ENCODE results near the gene SPATA31E1. TPM values are rescaled to one million over a fixed set of nuclear protein-coding genes. Genes with fewer than 3 reads are reported as not detected.
"Not testable (repeated sequence)": the region's sequence is repeated elsewhere in the genome, so short reads cannot be mapped to it uniquely, and the experiment has no call there.

The SPATA31E1 gene
- total RNA-seq, 6 experiments from 2014 or later = not detected

- H3K27me3 Mint-ChIP-seq (ENCODE audit: insufficient read depth) = peaks cover 2% of the 10 kb centered on the region; the same call in 1 of the 2 replicates
- TF ChIP-seq, protein P1, sequence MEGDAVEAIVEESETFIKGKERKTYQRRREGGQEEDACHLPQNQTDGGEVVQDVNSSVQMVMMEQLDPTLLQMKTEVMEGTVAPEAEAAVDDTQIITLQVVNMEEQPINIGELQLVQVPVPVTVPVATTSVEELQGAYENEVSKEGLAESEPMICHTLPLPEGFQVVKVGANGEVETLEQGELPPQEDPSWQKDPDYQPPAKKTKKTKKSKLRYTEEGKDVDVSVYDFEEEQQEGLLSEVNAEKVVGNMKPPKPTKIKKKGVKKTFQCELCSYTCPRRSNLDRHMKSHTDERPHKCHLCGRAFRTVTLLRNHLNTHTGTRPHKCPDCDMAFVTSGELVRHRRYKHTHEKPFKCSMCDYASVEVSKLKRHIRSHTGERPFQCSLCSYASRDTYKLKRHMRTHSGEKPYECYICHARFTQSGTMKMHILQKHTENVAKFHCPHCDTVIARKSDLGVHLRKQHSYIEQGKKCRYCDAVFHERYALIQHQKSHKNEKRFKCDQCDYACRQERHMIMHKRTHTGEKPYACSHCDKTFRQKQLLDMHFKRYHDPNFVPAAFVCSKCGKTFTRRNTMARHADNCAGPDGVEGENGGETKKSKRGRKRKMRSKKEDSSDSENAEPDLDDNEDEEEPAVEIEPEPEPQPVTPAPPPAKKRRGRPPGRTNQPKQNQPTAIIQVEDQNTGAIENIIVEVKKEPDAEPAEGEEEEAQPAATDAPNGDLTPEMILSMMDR (IDR thresholded peaks at IDR 0.05) = no peak
- H3K36me3 Mint-ChIP-seq (ENCODE audit: low read depth) = no peaks in the 10 kb centered on the region
- no peak for DNase-seq
- H3K4me1 Mint-ChIP-seq (ENCODE audit: low read depth) = peaks cover 9% of the 10 kb centered on the region
- no peak overlapping the region for H3K27ac Mint-ChIP-seq
- H3K4me3 Mint-ChIP-seq = no peak overlapping the region
- H3K9me3 Mint-ChIP-seq = no peaks in the 10 kb centered on the region
Measured at GRCh38 chr9:87842878-87843585, 39.6 kb upstream of the SPATA31E1 start.

- H3K27ac Mint-ChIP-seq = no peak overlapping the region
- TF ChIP-seq, protein P1 (IDR thresholded peaks at IDR 0.05) = no peak
- no peak for DNase-seq
- H3K36me3 Mint-ChIP-seq (ENCODE audit: low read depth) = no peaks in the 10 kb centered on the region
- no peaks in the 10 kb centered on the region for H3K9me3 Mint-ChIP-seq
- peaks cover 2% of the 10 kb centered on the region; the same call in 1 of the 2 replicates for H3K27me3 Mint-ChIP-seq (ENCODE audit: insufficient read depth)
- H3K4me3 Mint-ChIP-seq = no peak overlapping the region
- peaks cover 9% of the 10 kb centered on the region for H3K4me1 Mint-ChIP-seq (ENCODE audit: low read depth)
Measured at GRCh38 chr9:87844506-87844905, 38.2 kb upstream of the SPATA31E1 start.

- H3K4me3 Mint-ChIP-seq; H3K27ac Mint-ChIP-seq; H3K27me3 Mint-ChIP-seq (ENCODE audit: insufficient read depth); H3K36me3 Mint-ChIP-seq (ENCODE audit: low read depth); H3K9me3 Mint-ChIP-seq; DNase-seq: not testable (repeated sequence)
- peaks cover 22% of the 10 kb centered on the region for H3K4me1 Mint-ChIP-seq (ENCODE audit: low read depth)
Measured at GRCh38 chr9:87847817-87848216, 34.9 kb upstream of the SPATA31E1 start.

GRCh38 chr9:87849144-87849758, 33.4 kb upstream of the SPATA31E1 start:
- DNase-seq = no peak
- no peaks in the 10 kb centered on the region; the same call in 1 of the 2 replicates for H3K27me3 Mint-ChIP-seq (ENCODE audit: insufficient read depth)
- no peak overlapping the region for H3K4me3 Mint-ChIP-seq
- peaks cover 26% of the 10 kb centered on the region for H3K4me1 Mint-ChIP-seq (ENCODE audit: low read depth)
- H3K27ac Mint-ChIP-seq = no peak overlapping the region
- TF ChIP-seq, protein P1 (IDR thresholded peaks at IDR 0.05) = no peak
- H3K36me3 Mint-ChIP-seq (ENCODE audit: low read depth) = no peaks in the 10 kb centered on the region
- H3K9me3 Mint-ChIP-seq = no peaks in the 10 kb centered on the region

DNA sequence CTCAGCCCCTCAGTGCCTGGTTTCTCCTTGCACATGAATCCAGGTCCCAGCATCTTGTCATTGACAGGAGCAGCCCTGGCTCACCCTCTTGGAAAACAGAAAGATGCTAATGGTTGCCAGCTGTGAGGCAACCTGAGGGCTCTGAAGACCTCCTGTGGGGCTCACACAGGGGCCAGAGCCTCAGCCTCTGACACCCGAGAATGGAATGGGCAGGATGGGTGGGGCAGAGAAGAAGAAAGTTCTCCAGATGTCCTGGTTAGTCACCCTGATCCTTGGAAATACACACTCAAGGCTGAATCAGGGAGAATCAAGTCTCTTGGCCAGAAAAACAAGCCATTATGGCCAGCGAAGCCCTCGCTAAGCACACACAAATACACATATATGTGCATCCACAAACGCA, 32.3 kb upstream of the SPATA31E1 start:
- no peaks in the 10 kb centered on the region for H3K36me3 Mint-ChIP-seq (ENCODE audit: low read depth)
- peaks cover 27% of the 10 kb centered on the region for H3K4me1 Mint-ChIP-seq (ENCODE audit: low read depth)
- no peaks in the 10 kb centered on the region; the same call in 1 of the 2 replicates for H3K27me3 Mint-ChIP-seq (ENCODE audit: insufficient read depth)
- H3K9me3 Mint-ChIP-seq = no peaks in the 10 kb centered on the region
- peak; percentile 75 for DNase-seq
- TF ChIP-seq, protein P1 (IDR thresholded peaks at IDR 0.05) = no peak
- H3K4me3 Mint-ChIP-seq = peak overlapping the region; percentile 31; the same call in 1 of the 2 replicates
- peak overlapping the region; percentile 70 for H3K27ac Mint-ChIP-seq

GRCh38 chr9:87851186-87851585, 31.5 kb upstream of the SPATA31E1 start:
- not testable (repeated sequence) for H3K27me3 Mint-ChIP-seq (ENCODE audit: insufficient read depth)

More at GRCh38 chr9:87851186-87851585, 31.5 kb upstream of the SPATA31E1 start:
- H3K9me3 Mint-ChIP-seq; H3K4me3 Mint-ChIP-seq; H3K36me3 Mint-ChIP-seq (ENCODE audit: low read depth); DNase-seq; H3K27ac Mint-ChIP-seq: not testable (repeated sequence)
- H3K4me1 Mint-ChIP-seq (ENCODE audit: low read depth) = peaks cover 27% of the 10 kb centered on the region

Data from HFFc6 (cell line).